ENCODE data around the gene UNC119B.

GRCh38 chr12:120690978-120691377 lies 19.3 kb upstream of the UNC119B start:
- TF ChIP-seq REST (IDR thresholded peaks at IDR 0.05) (no peak), YY1 (IDR thresholded peaks at IDR 0.05) (no peak), CTCF (IDR thresholded peaks at IDR 0.05; ENCODE audit: low read depth, low read length, missing input control) (no peak), FOXA1 (IDR thresholded peaks at IDR 0.05) (no peak), GABPA (IDR thresholded peaks at IDR 0.05 in 1 of 2, conservative IDR thresholded peaks at IDR 0.05 in 1 of 2) (no peak), RAD21 (IDR thresholded peaks at IDR 0.05) (no peak), TAF1 (conservative IDR thresholded peaks at IDR 0.05) (no peak), MAX (IDR thresholded peaks at IDR 0.05) (no peak), JUND (IDR thresholded peaks at IDR 0.05) (no peak), HNF4G (IDR thresholded peaks at IDR 0.05) (no peak), ATF3 (IDR thresholded peaks at IDR 0.05) (no peak), ZBTB33 (IDR thresholded peaks at IDR 0.05) (no peak), RXRA (IDR thresholded peaks at IDR 0.05) (no peak), HNF4A (conservative IDR thresholded peaks at IDR 0.05) (no peak)

Measured in liver (tissue), 3 donors.